Measurements from ENCODE around the gene ZBTB43.
"Not testable (repeated sequence)": the region's sequence is repeated elsewhere in the genome, so short reads cannot be mapped to it uniquely, and the experiment has no call there.

The ZBTB43 gene

DNA sequence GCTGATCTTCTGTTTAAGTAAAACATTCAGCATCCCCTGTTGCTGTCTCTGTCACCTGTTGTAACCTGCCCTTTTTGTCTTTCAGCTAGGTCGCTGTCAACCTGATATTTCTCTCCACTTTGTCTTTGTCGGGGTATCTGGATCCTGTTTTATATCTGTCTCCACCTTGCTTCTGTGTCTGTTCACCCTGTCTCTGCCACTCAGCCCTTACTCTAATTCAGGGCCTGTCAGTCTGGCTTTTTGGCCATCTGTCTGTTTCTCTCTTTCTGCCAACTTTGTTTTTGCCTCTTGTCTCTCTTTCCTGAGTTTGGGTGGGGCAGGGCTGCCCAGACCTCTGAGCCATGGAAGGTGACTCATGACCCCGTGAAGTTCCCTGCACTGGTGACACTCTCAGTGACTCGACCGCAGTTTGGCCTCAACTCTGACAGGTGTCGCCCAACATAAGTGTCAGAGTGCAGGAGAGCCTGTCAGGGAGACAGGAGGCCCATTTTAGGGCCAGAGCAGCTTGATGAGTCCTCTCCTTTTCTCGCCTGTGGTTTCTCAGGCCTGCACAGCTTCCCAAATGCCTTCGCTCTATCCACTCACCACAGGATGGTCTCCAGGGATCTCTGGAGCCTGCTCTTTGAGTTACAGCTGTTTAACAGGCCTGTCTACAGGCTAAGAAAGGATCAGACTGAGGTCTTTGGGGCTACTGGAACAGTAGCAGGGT, 868 bp downstream of the ZBTB43 start:
- no peaks in the 10 kb centered on the region for H3K9me3 ChIP-seq
- peaks cover 4% of the 10 kb centered on the region; the same call in 1 of the 2 replicates for H3K36me3 ChIP-seq
- peak; percentile 49 for DNase-seq
- no peaks in the 10 kb centered on the region for H3K4me1 ChIP-seq
- H3K27me3 ChIP-seq: no peaks in the 10 kb centered on the region
- TF ChIP-seq, protein P1, sequence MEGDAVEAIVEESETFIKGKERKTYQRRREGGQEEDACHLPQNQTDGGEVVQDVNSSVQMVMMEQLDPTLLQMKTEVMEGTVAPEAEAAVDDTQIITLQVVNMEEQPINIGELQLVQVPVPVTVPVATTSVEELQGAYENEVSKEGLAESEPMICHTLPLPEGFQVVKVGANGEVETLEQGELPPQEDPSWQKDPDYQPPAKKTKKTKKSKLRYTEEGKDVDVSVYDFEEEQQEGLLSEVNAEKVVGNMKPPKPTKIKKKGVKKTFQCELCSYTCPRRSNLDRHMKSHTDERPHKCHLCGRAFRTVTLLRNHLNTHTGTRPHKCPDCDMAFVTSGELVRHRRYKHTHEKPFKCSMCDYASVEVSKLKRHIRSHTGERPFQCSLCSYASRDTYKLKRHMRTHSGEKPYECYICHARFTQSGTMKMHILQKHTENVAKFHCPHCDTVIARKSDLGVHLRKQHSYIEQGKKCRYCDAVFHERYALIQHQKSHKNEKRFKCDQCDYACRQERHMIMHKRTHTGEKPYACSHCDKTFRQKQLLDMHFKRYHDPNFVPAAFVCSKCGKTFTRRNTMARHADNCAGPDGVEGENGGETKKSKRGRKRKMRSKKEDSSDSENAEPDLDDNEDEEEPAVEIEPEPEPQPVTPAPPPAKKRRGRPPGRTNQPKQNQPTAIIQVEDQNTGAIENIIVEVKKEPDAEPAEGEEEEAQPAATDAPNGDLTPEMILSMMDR (IDR thresholded peaks at IDR 0.05; ENCODE audit: low read depth, low read length): no peak
- peak overlapping the region; percentile 89 for H3K4me3 ChIP-seq (ENCODE audit: low read depth, low read length)

DNA sequence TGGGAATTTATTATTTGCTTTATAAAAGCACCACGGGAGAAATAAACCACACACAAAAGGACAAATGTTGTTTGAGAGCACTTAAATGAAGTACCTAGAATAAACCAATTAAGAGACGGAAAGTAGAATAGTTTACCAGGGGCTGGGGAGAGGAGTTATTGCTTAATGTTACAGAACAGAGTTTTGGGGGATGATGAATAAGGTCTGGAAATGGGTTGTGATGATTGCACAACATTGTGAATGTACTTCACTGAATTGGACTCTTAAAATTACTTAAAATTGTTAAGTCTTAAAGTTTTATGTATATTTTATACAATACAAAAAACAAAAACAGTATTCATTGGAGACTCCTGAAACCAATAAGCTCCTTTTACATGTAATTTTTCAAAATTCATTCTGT, 1.5 kb downstream of the ZBTB43 start:
- DNase-seq: no peak
- Histone ChIP-seq H3K4me3 (ENCODE audit: low read depth, low read length) (peak overlapping the region; percentile 89), H3K9me3 (no peaks in the 10 kb centered on the region), H3K36me3 (peaks cover 4% of the 10 kb centered on the region; the same call in 1 of the 2 replicates), H3K4me1 (no peaks in the 10 kb centered on the region), H3K27me3 (no peaks in the 10 kb centered on the region)
- TF ChIP-seq, protein P1 (IDR thresholded peaks at IDR 0.05; ENCODE audit: low read depth, low read length): no peak

DNA sequence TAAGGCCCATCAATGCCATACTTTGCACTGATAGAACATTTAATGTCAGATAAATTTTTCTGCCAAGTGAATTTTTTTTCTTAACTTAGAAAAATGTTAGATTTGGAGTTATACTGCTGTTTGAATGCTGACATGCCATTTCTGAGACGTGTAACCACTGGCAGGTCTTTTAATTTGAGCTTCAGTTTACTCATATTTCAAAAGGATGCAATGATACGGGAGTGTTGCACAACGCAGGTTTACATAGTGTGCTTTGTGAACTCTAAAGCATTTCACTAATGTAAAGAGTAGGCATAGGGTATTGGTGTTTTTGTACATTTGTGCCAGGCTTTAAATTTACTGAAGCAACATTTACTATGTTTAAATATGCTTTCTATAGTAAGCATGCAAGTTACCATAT, 4.2 kb downstream of the ZBTB43 start:
- Histone ChIP-seq H3K4me1 (no peaks in the 10 kb centered on the region), H3K36me3 (peaks cover 8% of the 10 kb centered on the region), H3K4me3 (ENCODE audit: low read depth, low read length) (no peak overlapping the region), H3K9me3 (no peaks in the 10 kb centered on the region), H3K27me3 (no peaks in the 10 kb centered on the region)
- no peak for DNase-seq
- TF ChIP-seq, protein P1 (IDR thresholded peaks at IDR 0.05; ENCODE audit: low read depth, low read length): no peak

DNA sequence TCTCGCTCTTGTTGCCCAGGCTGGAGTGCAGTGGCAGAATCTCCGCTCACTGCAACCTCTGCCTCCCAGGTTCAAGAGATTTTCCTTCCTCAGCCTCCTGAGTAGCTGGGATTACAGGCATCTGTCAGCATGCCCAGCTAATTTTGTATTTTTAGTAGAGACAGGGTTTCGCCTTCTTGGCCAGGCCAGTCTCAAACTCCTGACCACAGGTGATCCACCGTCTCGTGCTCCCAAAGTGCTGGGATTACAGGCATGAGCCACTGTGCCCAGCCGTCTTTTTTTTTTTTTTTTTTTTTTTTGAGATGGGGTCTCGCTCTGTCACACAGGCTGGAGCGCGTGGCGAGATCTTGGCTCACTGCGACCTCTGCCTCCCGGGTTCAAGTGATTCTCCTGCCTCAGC, 5.4 kb downstream of the ZBTB43 start:
- H3K9me3 ChIP-seq; DNase-seq; H3K4me1 ChIP-seq; H3K4me3 ChIP-seq (ENCODE audit: low read depth, low read length); H3K27me3 ChIP-seq: not testable (repeated sequence)
- H3K36me3 ChIP-seq: peaks cover 12% of the 10 kb centered on the region

DNA sequence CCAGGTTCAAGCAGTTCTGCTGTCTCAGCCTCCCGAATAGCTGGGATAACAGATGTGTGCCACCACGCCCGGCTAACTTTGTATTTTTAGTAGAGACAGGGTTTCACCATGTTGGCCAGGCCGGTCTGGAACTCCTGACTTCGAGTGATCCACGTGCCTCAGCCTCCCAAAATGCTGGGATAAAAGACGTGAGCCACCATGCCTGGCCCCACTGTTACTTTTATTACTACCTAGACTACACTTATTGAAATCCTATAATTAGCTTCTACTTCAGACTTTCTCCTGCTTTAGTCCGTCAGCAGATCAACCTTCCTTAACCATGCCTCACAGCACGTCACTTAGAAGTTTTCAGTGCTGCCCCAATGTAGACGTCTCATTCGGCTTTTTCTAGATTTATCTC, 8.2 kb downstream of the ZBTB43 start:
- Histone ChIP-seq H3K27me3 (no peaks in the 10 kb centered on the region), H3K9me3 (no peaks in the 10 kb centered on the region), H3K4me3 (ENCODE audit: low read depth, low read length) (no peak overlapping the region), H3K4me1 (no peaks in the 10 kb centered on the region), H3K36me3 (peaks cover 15% of the 10 kb centered on the region)
- TF ChIP-seq, protein P1 (IDR thresholded peaks at IDR 0.05; ENCODE audit: low read depth, low read length): no peak
- no peak for DNase-seq

DNA sequence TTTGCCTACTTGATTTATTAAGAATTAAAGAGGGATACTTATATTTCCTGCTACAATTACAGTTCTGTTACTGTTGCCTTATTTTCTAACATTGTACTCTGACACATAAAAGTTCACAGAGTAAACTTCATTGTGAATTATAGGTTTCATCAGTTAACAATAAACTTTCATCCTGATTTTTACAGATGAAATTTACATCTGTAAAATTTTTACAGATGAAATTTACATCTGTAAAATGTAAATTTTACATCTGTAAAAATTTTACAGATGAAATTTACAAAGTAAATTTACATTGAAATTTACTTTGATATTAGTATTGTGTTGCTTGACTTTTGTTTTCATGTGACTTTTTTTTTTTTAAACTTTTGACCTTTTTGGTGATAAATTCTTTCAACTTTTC, 9.3 kb downstream of the ZBTB43 start:
- no peaks in the 10 kb centered on the region for H3K27me3 ChIP-seq
- no peak overlapping the region for H3K4me3 ChIP-seq (ENCODE audit: low read depth, low read length)
- TF ChIP-seq, protein P1 (IDR thresholded peaks at IDR 0.05; ENCODE audit: low read depth, low read length): no peak
- DNase-seq: no peak
- no peaks in the 10 kb centered on the region for H3K4me1 ChIP-seq
- H3K9me3 ChIP-seq: no peaks in the 10 kb centered on the region
- peaks cover 20% of the 10 kb centered on the region for H3K36me3 ChIP-seq

DNA sequence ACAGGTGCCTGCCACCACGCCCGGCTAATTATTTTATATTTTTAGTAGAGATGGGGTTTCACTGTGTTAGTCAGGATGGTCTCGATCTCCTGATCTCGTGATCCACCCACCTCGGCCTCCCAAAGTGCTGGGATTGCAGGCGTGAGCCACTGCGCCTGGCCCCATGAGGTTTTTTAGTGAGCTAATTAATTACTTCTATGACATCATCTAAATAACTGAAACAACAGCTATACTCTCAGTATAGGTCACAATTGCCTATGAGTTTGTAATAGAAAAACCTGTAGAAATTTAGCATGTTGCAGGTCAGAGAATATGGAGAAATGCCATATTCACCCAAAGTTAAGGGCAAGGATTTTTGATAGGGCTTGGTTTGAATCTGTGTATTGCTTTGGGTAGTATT, 12.8 kb downstream of the ZBTB43 start:
- not testable (repeated sequence) for DNase-seq; H3K27me3 ChIP-seq; H3K4me3 ChIP-seq (ENCODE audit: low read depth, low read length); H3K9me3 ChIP-seq; H3K4me1 ChIP-seq
- H3K36me3 ChIP-seq: peaks cover 17% of the 10 kb centered on the region

All from BE2C (cell line).